ENCODE results near the gene SLC66A1. TPM values are rescaled to one million over a fixed set of nuclear protein-coding genes. Genes with fewer than 3 reads are reported as not detected.

The SLC66A1 gene
- total and polyA plus RNA-seq, 4 experiments from 2014 or later = 3.0 to 10.2 (median 6.1) TPM

- intact Hi-C loops (cut with micrococcal nuclease) = no loop called here
- H3K27ac ChIP-seq (ENCODE audit: low read depth, low read length) = no peak overlapping the region
- ChIA-PET CTCF (ENCODE audit: partially characterized antibody) (interaction anchor here (0.9 to 3.1 kb wide), 16 partner anchors 10 to 317 kb away, joined by 3 to 14 read pairs (median 4); no protein-coding TSS in a partner anchor), POLR2A (ENCODE audit: partially characterized antibody) (no interaction called here)
- no peaks in the 10 kb centered on the region for H3K27me3 ChIP-seq (ENCODE audit: insufficient read depth, low read length)
- Mint-ChIP-seq H3K27ac (peak overlapping the region in 1 of 7 donors; percentile 40), H3K4me1 (peaks cover 6 to 11% (median 7%) of the 10 kb centered on the region in 4 donors), H3K36me3 (peaks cover 33 to 54% of the 10 kb centered on the region in 2 donors), H3K27me3 (no peaks in the 10 kb centered on the region), H3K9me3 (no peaks in the 10 kb centered on the region), H3K4me3 (no peak overlapping the region)
- no peak for DNase-seq
- H3K4me3 ChIP-seq (ENCODE audit: low read length in 2 of 2) = no peak overlapping the region
- H3K36me3 ChIP-seq (ENCODE audit: insufficient read depth, low read length) = peaks cover 65% of the 10 kb centered on the region
- H3K4me1 ChIP-seq (ENCODE audit: insufficient read depth, low read length) = no peaks in the 10 kb centered on the region
- H3K9me3 ChIP-seq (ENCODE audit: control insufficient read depth in 1 of 2, low read length in 2 of 2) = no peaks in the 10 kb centered on the region
Observed at GRCh38 chr1:19343617-19344350, 31.7 kb downstream of the SLC66A1 start.

GRCh38 chr1:19344372-19344810, 32.3 kb downstream of the SLC66A1 start:
- H3K36me3 Mint-ChIP-seq = peaks cover 29 to 54% of the 10 kb centered on the region in 2 donors
- DNase-seq = peak in 4 of 5 donors; percentile 33 to 44 (median 35)
- Histone ChIP-seq H3K27ac (ENCODE audit: low read depth, low read length) (no peak overlapping the region), H3K4me1 (ENCODE audit: insufficient read depth, low read length) (no peaks in the 10 kb centered on the region), H3K9me3 (ENCODE audit: control insufficient read depth in 1 of 2, low read length in 2 of 2) (no peaks in the 10 kb centered on the region), H3K36me3 (ENCODE audit: insufficient read depth, low read length) (peaks cover 69% of the 10 kb centered on the region), H3K4me3 (ENCODE audit: low read length in 2 of 2) (no peak overlapping the region), H3K27me3 (ENCODE audit: insufficient read depth, low read length) (no peaks in the 10 kb centered on the region)
- no peaks in the 10 kb centered on the region for H3K9me3 Mint-ChIP-seq
- H3K4me1 Mint-ChIP-seq = peaks cover 6 to 11% (median 7%) of the 10 kb centered on the region in 4 donors
- intact Hi-C loops (cut with micrococcal nuclease) = no loop called here
- H3K27ac Mint-ChIP-seq = peak overlapping the region in 4 of 7 donors; percentile 40 to 57 (median 42)
- ChIA-PET CTCF (ENCODE audit: partially characterized antibody) (interaction anchor here (0.9 to 3.1 kb wide), 15 partner anchors 9 to 317 kb away, joined by 3 to 14 read pairs (median 4); partner anchors contain the start of gene SLC66A1), POLR2A (ENCODE audit: partially characterized antibody) (interaction anchor here (1.1 kb wide), 1 partner anchor 46 kb away, joined by 3 read pairs; no protein-coding TSS in a partner anchor)
- no peaks in the 10 kb centered on the region for H3K27me3 Mint-ChIP-seq
- H3K4me3 Mint-ChIP-seq = no peak overlapping the region

- peak overlapping the region in 1 of 7 donors; percentile 42 for H3K27ac Mint-ChIP-seq
Observed at GRCh38 chr1:19344831-19345230, 32.7 kb downstream of the SLC66A1 start.

GRCh38 chr1:19345391-19345790, 33.3 kb downstream of the SLC66A1 start:
- intact Hi-C loops (cut with micrococcal nuclease) = no loop called here
- H3K27ac Mint-ChIP-seq = no peak overlapping the region

More at GRCh38 chr1:19344831-19345230, 32.7 kb downstream of the SLC66A1 start:
- Mint-ChIP-seq H3K4me3 (no peak overlapping the region), H3K9me3 (no peaks in the 10 kb centered on the region), H3K36me3 (peaks cover 29 to 55% of the 10 kb centered on the region in 2 donors), H3K27me3 (no peaks in the 10 kb centered on the region), H3K4me1 (peaks cover 6 to 11% (median 8%) of the 10 kb centered on the region in 4 donors)
- no peak overlapping the region for H3K27ac ChIP-seq (ENCODE audit: low read depth, low read length)
- peaks cover 69% of the 10 kb centered on the region for H3K36me3 ChIP-seq (ENCODE audit: insufficient read depth, low read length)
- no peaks in the 10 kb centered on the region for H3K9me3 ChIP-seq (ENCODE audit: control insufficient read depth in 1 of 2, low read length in 2 of 2)
- CTCF ChIA-PET (ENCODE audit: partially characterized antibody) = interaction anchor here (0.9 to 2.8 kb wide), 9 partner anchors 9 to 305 kb away, joined by 3 to 13 read pairs (median 4); partner anchors contain the start of gene SLC66A1
- H3K4me1 ChIP-seq (ENCODE audit: insufficient read depth, low read length) = no peaks in the 10 kb centered on the region
- H3K27me3 ChIP-seq (ENCODE audit: insufficient read depth, low read length) = no peaks in the 10 kb centered on the region
- POLR2A ChIA-PET (ENCODE audit: partially characterized antibody) = interaction anchor here (1.1 kb wide), 1 partner anchor 46 kb away, joined by 3 read pairs; no protein-coding TSS in a partner anchor
- intact Hi-C loops (cut with micrococcal nuclease) = no loop called here
- DNase-seq = no peak
- no peak overlapping the region for H3K4me3 ChIP-seq (ENCODE audit: low read length in 2 of 2)

GRCh38 chr1:19346026-19346425, 33.9 kb downstream of the SLC66A1 start:
- intact Hi-C loops (cut with micrococcal nuclease) = no loop called here
- Histone ChIP-seq H3K9me3 (ENCODE audit: control insufficient read depth in 1 of 2, low read length in 2 of 2) (no peaks in the 10 kb centered on the region), H3K4me3 (ENCODE audit: low read length in 2 of 2) (no peak overlapping the region), H3K4me1 (ENCODE audit: insufficient read depth, low read length) (no peaks in the 10 kb centered on the region), H3K36me3 (ENCODE audit: insufficient read depth, low read length) (peaks cover 65% of the 10 kb centered on the region), H3K27ac (ENCODE audit: low read depth, low read length) (no peak overlapping the region), H3K27me3 (ENCODE audit: insufficient read depth, low read length) (no peaks in the 10 kb centered on the region)
- H3K4me1 Mint-ChIP-seq = peaks cover 6 to 11% (median 8%) of the 10 kb centered on the region in 4 donors
- DNase-seq = no peak
- H3K27me3 Mint-ChIP-seq = no peaks in the 10 kb centered on the region
- H3K27ac Mint-ChIP-seq = peak overlapping the region in 1 of 7 donors; percentile 59
- H3K4me3 Mint-ChIP-seq = no peak overlapping the region
- no peaks in the 10 kb centered on the region for H3K9me3 Mint-ChIP-seq
- peaks cover 24 to 56% of the 10 kb centered on the region in 2 donors for H3K36me3 Mint-ChIP-seq
- ChIA-PET CTCF (ENCODE audit: partially characterized antibody) (interaction anchor here (1.1 to 2.4 kb wide), 6 partner anchors 17 to 316 kb away, joined by 3 to 11 read pairs (median 6); no protein-coding TSS in a partner anchor), POLR2A (ENCODE audit: partially characterized antibody) (no interaction called here)

More at GRCh38 chr1:19345391-19345790, 33.3 kb downstream of the SLC66A1 start:
- H3K27me3 ChIP-seq (ENCODE audit: insufficient read depth, low read length) = no peaks in the 10 kb centered on the region
- ChIA-PET POLR2A (ENCODE audit: partially characterized antibody) (interaction anchor here (1.1 kb wide), 1 partner anchor 45 kb away, joined by 3 read pairs; no protein-coding TSS in a partner anchor), CTCF (ENCODE audit: partially characterized antibody) (interaction anchor here (0.9 to 2.8 kb wide), 9 partner anchors 18 to 316 kb away, joined by 3 to 13 read pairs (median 5); partner anchors contain the start of gene SLC66A1)
- Mint-ChIP-seq H3K36me3 (peaks cover 29 to 57% of the 10 kb centered on the region in 2 donors), H3K27me3 (no peaks in the 10 kb centered on the region), H3K4me3 (no peak overlapping the region), H3K9me3 (no peaks in the 10 kb centered on the region), H3K4me1 (peaks cover 6 to 11% (median 8%) of the 10 kb centered on the region in 4 donors)
- H3K36me3 ChIP-seq (ENCODE audit: insufficient read depth, low read length) = peaks cover 69% of the 10 kb centered on the region
- DNase-seq = no peak
- no peaks in the 10 kb centered on the region for H3K4me1 ChIP-seq (ENCODE audit: insufficient read depth, low read length)
- H3K27ac ChIP-seq (ENCODE audit: low read depth, low read length) = no peak overlapping the region
- no peaks in the 10 kb centered on the region for H3K9me3 ChIP-seq (ENCODE audit: control insufficient read depth in 1 of 2, low read length in 2 of 2)
- no peak overlapping the region for H3K4me3 ChIP-seq (ENCODE audit: low read length in 2 of 2)

- no peak overlapping the region for H3K27ac ChIP-seq (ENCODE audit: low read depth, low read length)
- Mint-ChIP-seq H3K4me3 (no peak overlapping the region), H3K27me3 (no peaks in the 10 kb centered on the region), H3K27ac (no peak overlapping the region), H3K9me3 (no peaks in the 10 kb centered on the region), H3K36me3 (peaks cover 32 to 56% of the 10 kb centered on the region in 2 donors), H3K4me1 (peaks cover 0 to 8% (median 2%) of the 10 kb centered on the region in 4 donors)
- H3K4me3 ChIP-seq (ENCODE audit: low read length in 2 of 2) = no peak overlapping the region
- ChIA-PET CTCF (ENCODE audit: partially characterized antibody) (interaction anchor here (0.8 to 3.6 kb wide), 5 partner anchors 30 to 314 kb away, joined by 3 to 11 read pairs (median 4); no protein-coding TSS in a partner anchor), POLR2A (ENCODE audit: partially characterized antibody) (interaction anchor here (0.6 to 1.0 kb wide), 3 partner anchors 89 to 237 kb away, joined by 3 to 4 read pairs (median 3); no protein-coding TSS in a partner anchor)
- no peaks in the 10 kb centered on the region for H3K27me3 ChIP-seq (ENCODE audit: insufficient read depth, low read length)
- intact Hi-C loops (cut with micrococcal nuclease) = no loop called here
- DNase-seq = no peak
- H3K9me3 ChIP-seq (ENCODE audit: control insufficient read depth in 1 of 2, low read length in 2 of 2) = no peaks in the 10 kb centered on the region
- H3K36me3 ChIP-seq (ENCODE audit: insufficient read depth, low read length) = peaks cover 69% of the 10 kb centered on the region
- no peaks in the 10 kb centered on the region for H3K4me1 ChIP-seq (ENCODE audit: insufficient read depth, low read length)
Observed at GRCh38 chr1:19347533-19348172, 35.5 kb downstream of the SLC66A1 start.

Measured in CD4-positive, alpha-beta memory T cell (primary cell).